ENCODE results near the gene DNAJB13.

The DNAJB13 gene

GRCh38 chr11:73978576-73979086 is 27.8 kb downstream of the DNAJB13 start:
- DNase-seq: no peak

GRCh38 chr11:73980001-73980961 is 29.5 kb downstream of the DNAJB13 start:
- DNase-seq: peak; percentile 75

GRCh38 chr11:73981051-73981805 is 30.4 kb downstream of the DNAJB13 start:
- DNase-seq: no peak

- peak; percentile 91 for DNase-seq
These were observed 31.8 kb downstream of the DNAJB13 start, which contains the start of gene UCP2 for GRCh38 chr11:73982595-73982989. TSS of gene UCP2 (minus strand) at chr11:73982843. CDS start at chr11:73978378, 4,465 bp downstream.

GRCh38 chr11:73982990-73983740 is 32.3 kb downstream of the DNAJB13 start:
- peak; percentile 95 for DNase-seq

GRCh38 chr11:73983741-73984538 is 33.1 kb downstream of the DNAJB13 start:
- DNase-seq: peak; percentile 31

GRCh38 chr11:73985661-73986060 is 34.8 kb downstream of the DNAJB13 start:
- DNase-seq: peak; percentile 18

GRCh38 chr11:73988227-73988626 is 37.4 kb downstream of the DNAJB13 start:
- DNase-seq: no peak

- peak; percentile 24 for DNase-seq
These were observed 38.3 kb downstream of the DNAJB13 start for GRCh38 chr11:73989156-73989555.

- DNase-seq: no peak
These were observed 39.9 kb downstream of the DNAJB13 start for GRCh38 chr11:73990730-73991129.

GRCh38 chr11:73991471-73992006 is 40.7 kb downstream of the DNAJB13 start:
- peak; percentile 24 for DNase-seq

- no peak for DNase-seq
These were observed 44.4 kb downstream of the DNAJB13 start for GRCh38 chr11:73995247-73995646.

- DNase-seq: peak; percentile 30
These were observed 44.9 kb downstream of the DNAJB13 start for GRCh38 chr11:73995731-73996130.

GRCh38 chr11:73996161-73996747 is 45.4 kb downstream of the DNAJB13 start:
- peak; percentile 30 for DNase-seq

GRCh38 chr11:73997120-73997770 is 46.4 kb downstream of the DNAJB13 start:
- peak; percentile 25 for DNase-seq

GRCh38 chr11:73998846-73999575 is 48.2 kb downstream of the DNAJB13 start:
- DNase-seq: peak; percentile 22

- DNase-seq: peak; percentile 31
These were observed 48.9 kb downstream of the DNAJB13 start for GRCh38 chr11:73999581-74000306.

GRCh38 chr11:74000307-74001133 is 49.7 kb downstream of the DNAJB13 start:
- peak; percentile 42 for DNase-seq
